Parathyroid adenoma (tissue), 2 donors: Measurements from ENCODE around the gene LRRC51.
"Not testable (repeated sequence)": the region's sequence is repeated elsewhere in the genome, so short reads cannot be mapped to it uniquely, and the experiment has no call there.

ENCODE experiments used
- H2AFZ ChIP-seq: fragments of 300-600 bp; sonication (generic); one replicate; pipeline ENCODE4 v1.7.0; 2017; ENCODE audit warnings: antibody characterized with exemption, mild to moderate bottlenecking
- H3K27ac ChIP-seq: fragments of 300-600 bp; sonication (generic); one replicate; pipeline ENCODE4 v1.7.0; 2017
- H3K27me3 ChIP-seq: fragments of 300-600 bp; sonication (generic); one replicate; pipeline ENCODE4 v1.7.0; 2017; ENCODE audit warnings: low read length; ENCODE audit not compliant: control insufficient read depth, insufficient read depth
- H3K36me3 ChIP-seq: fragments of 300-600 bp; sonication (generic); one replicate; pipeline ENCODE4 v1.7.0; 2017; ENCODE audit warnings: low read length; ENCODE audit not compliant: control insufficient read depth, insufficient read depth
- H3K4me1 ChIP-seq: fragments of 300-600 bp; sonication (generic); one replicate; pipeline ENCODE4 v1.7.0; 2017; ENCODE audit warnings: control low read depth
- H3K4me2 ChIP-seq: fragments of 300-600 bp; sonication (generic); one replicate; pipeline ENCODE4 v1.7.0; 2017; ENCODE audit warnings: low read length
- H3K4me3 ChIP-seq: fragments of 300-600 bp; sonication (generic); one replicate; pipeline ENCODE4 v1.7.0; 2017; ENCODE audit warnings: low read depth, low read length
- H3K79me2 ChIP-seq: fragments of 300-600 bp; sonication (generic); one replicate; pipeline ENCODE4 v1.7.0; 2017; ENCODE audit warnings: control low read depth
- H3K9ac ChIP-seq: fragments of 300-600 bp; sonication (generic); one replicate; pipeline ENCODE4 v1.7.0; 2017; ENCODE audit warnings: mild to moderate bottlenecking
- H3K9me3 ChIP-seq: fragments of 300-600 bp; sonication (generic); one replicate; pipeline ENCODE4 v1.7.0; 2017; ENCODE audit warnings: low read length; ENCODE audit not compliant: control insufficient read depth
- TF ChIP-seq, protein P1 (sequence below): fragments of 300-600 bp; sonication (generic); IDR thresholded peaks from one replicate; pipeline ENCODE4 v1.7.0; 2017; ENCODE audit warnings: antibody characterized with exemption, mild to moderate bottlenecking
- donor health status: primary hyperparathyroidism.

The LRRC51 gene

DNA sequence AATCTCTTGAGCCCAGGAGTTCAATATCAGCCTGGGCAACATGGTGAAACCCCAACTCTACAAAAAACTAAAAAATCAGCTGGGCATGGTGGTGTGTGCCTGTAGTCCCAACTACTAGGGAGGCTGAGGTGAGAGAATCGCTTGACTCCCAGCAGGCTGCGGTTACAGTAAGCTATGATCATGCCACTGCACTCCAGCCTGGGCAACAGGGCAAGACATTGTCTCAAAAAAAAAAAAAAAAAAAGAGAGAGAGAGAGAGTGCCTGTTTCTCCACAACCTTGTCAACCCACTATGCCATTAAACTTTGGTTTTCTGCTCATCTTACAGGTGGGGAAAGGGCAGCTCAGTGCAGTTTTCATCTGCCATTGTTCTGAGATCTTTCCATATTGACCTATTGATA, 60.0 kb downstream of the LRRC51 start:
- Histone ChIP-seq H3K4me3 (no peak overlapping the region), H3K79me2 (no peaks in the 10 kb centered on the region), H3K36me3 (no peaks in the 10 kb centered on the region), H3K9me3 (no peaks in the 10 kb centered on the region), H3K4me2 (no peak overlapping the region), H2AFZ (no peak overlapping the region), H3K4me1 (no peaks in the 10 kb centered on the region), H3K27ac (no peak overlapping the region), H3K27me3 (no peaks in the 10 kb centered on the region), H3K9ac (no peak overlapping the region)
- TF ChIP-seq, protein P1, sequence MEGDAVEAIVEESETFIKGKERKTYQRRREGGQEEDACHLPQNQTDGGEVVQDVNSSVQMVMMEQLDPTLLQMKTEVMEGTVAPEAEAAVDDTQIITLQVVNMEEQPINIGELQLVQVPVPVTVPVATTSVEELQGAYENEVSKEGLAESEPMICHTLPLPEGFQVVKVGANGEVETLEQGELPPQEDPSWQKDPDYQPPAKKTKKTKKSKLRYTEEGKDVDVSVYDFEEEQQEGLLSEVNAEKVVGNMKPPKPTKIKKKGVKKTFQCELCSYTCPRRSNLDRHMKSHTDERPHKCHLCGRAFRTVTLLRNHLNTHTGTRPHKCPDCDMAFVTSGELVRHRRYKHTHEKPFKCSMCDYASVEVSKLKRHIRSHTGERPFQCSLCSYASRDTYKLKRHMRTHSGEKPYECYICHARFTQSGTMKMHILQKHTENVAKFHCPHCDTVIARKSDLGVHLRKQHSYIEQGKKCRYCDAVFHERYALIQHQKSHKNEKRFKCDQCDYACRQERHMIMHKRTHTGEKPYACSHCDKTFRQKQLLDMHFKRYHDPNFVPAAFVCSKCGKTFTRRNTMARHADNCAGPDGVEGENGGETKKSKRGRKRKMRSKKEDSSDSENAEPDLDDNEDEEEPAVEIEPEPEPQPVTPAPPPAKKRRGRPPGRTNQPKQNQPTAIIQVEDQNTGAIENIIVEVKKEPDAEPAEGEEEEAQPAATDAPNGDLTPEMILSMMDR = no peak

DNA sequence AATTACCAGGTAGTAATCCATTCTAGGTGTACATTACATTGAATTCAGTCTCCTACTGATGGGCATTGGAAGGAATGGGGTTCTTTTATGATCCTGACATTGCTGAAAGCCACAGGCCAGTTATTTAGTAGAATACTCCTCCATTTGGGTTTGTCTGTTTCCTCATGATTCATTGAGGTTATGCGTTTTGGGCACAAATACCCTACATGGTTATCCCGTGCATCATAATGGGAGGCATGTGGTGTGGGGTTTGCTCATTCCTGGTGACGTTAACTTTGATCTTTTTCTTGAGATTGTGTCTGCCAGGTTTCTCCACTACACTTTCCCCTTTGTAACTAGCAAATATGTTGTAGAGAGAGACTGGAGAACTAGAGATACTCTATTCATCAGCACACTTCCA, 60.4 kb downstream of the LRRC51 start:
- Histone ChIP-seq H3K4me2 (no peak overlapping the region), H3K27ac (no peak overlapping the region), H3K9ac (no peak overlapping the region), H3K27me3 (no peaks in the 10 kb centered on the region), H3K36me3 (no peaks in the 10 kb centered on the region), H3K9me3 (no peaks in the 10 kb centered on the region), H3K4me3 (no peak overlapping the region), H3K79me2 (no peaks in the 10 kb centered on the region), H3K4me1 (no peaks in the 10 kb centered on the region), H2AFZ (no peak overlapping the region)
- TF ChIP-seq, protein P1 = no peak

DNA sequence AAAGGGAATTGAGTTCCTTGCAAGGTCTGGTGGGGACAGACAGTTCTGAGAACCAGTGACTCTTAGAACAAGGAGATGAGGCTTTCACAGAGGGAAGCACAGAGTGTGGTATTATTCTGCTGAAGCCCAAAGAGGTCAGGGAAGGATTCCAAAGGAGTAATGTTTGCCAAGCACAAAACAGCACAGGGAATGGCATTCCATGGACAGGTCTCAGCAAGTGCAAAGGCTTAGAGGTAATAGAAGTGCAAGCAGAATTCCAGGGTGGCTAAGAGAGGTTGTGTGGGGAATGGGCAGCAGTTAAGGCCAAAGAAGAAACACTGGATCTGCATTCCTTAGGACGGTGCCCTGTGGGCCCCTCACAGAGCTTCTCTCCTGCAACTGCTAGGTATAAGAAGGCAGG, 61.4 kb downstream of the LRRC51 start:
- H3K27ac ChIP-seq, H3K79me2 ChIP-seq, H3K4me1 ChIP-seq, H3K4me3 ChIP-seq, H3K36me3 ChIP-seq, H3K9ac ChIP-seq, H3K27me3 ChIP-seq, H3K4me2 ChIP-seq, H2AFZ ChIP-seq, H3K9me3 ChIP-seq: not testable (repeated sequence)

DNA sequence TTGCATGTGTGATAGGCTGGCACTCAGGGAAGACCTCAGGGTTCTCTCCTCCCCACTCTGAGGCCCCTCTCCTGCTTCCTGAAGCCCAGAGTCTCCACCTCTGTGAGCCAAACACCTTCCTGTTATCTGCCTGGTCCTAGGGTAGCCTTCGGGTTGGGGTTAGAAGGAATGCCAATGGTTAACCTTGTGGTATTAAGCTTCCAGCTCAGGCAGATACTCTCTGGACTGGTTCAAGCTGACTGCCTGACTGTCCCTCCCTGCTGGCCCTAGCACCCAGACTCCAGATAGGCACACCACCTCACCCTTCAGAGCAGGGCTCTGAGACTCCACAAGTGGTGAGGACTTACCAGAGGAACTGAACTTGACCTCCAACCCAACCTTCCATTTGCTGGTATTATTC, 61.9 kb downstream of the LRRC51 start:
- H3K4me2 ChIP-seq, H3K4me1 ChIP-seq, H3K9me3 ChIP-seq, H3K79me2 ChIP-seq, H2AFZ ChIP-seq, H3K4me3 ChIP-seq, H3K36me3 ChIP-seq, H3K27me3 ChIP-seq, H3K9ac ChIP-seq, H3K27ac ChIP-seq: not testable (repeated sequence)

DNA sequence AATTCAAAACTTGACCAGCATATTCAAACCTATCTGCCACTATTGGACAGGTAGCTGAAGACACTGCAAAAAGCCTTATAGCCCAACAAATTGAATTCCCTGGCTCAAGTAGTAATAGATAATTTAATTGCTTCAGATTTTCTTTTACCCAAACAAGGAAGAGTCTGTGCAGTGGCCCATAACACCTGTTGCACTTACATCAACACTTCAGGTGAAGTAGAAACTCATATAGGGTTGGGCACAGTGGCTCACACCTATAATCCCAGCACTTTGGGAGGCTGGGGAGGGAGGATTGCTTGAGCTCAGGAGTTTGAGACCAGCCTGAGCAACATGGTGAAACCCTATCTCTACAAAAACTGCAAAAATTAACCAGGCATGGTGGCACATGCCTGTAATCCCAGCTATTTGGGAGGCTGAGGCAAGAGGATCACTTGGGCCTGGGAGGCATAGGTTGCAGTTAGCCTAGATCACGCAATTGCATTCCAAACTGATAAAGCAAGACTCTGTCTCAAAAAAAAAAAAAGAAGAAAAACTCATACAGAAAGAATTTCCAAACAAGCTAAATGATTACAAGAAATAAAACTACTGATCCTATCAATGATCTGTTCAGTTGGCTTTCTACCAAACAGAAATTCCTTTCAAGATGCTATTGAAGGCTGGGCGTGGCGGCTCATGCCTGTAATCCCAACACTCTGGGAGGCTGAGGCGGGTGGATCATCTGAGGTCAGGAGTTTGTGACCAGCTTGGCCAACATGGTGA, 64.3 kb downstream of the LRRC51 start:
- no peaks in the 10 kb centered on the region for H3K79me2 ChIP-seq
- H3K4me3 ChIP-seq = no peak overlapping the region
- H3K4me2 ChIP-seq = no peak overlapping the region
- no peaks in the 10 kb centered on the region for H3K4me1 ChIP-seq
- H3K9me3 ChIP-seq = no peaks in the 10 kb centered on the region
- TF ChIP-seq, protein P1 = no peak
- no peak overlapping the region for H3K9ac ChIP-seq
- no peaks in the 10 kb centered on the region for H3K27me3 ChIP-seq
- no peak overlapping the region for H3K27ac ChIP-seq
- H3K36me3 ChIP-seq = no peaks in the 10 kb centered on the region
- no peak overlapping the region for H2AFZ ChIP-seq
